Fibroblast of pulmonary artery (primary cell): ENCODE results near the gene SOX11.

ENCODE experiments used
- DNase-seq: peaks from one replicate; pipeline ENCODE4 v3.0.0-alpha.2; 2010; ENCODE audit warnings: low read depth
- H3K4me3 ChIP-seq: replicated peaks from 2 replicates; pipeline ENCODE4 v1.5.1; 2011; ENCODE audit warnings: low read depth, mild to moderate bottlenecking, control low read depth, low read length, moderate library complexity
- TF ChIP-seq, protein P1 (sequence below): IDR thresholded peaks from 2 replicates; pipeline ENCODE4 v1.5.1; 2011; ENCODE audit warnings: mild to moderate bottlenecking, control low read depth, low read length, inconsistent platforms; ENCODE audit errors: missing control alignments

Gene SOX11

DNA sequence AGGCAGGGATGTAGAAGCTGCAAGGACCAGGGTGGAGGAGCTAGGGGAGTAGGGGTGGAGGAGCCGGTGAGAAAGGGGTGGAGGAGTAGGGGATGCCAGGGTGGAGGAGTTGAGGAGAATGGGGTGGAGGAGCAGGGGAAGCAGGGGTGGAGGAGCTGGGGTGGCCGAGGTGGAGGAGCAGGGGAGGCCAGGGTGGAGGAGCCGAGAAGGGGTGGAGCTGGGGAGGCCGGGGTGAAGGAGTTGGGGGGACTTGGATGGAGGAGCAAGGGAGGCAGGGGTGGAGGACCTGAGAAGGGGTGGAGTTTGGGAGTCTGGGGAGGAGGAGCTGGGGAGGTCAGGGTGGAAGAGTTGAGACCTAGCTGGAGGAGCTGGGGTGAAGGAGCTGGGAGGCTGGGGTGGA lies 13.3 kb downstream of the SOX11 start:
- TF ChIP-seq, protein P1, sequence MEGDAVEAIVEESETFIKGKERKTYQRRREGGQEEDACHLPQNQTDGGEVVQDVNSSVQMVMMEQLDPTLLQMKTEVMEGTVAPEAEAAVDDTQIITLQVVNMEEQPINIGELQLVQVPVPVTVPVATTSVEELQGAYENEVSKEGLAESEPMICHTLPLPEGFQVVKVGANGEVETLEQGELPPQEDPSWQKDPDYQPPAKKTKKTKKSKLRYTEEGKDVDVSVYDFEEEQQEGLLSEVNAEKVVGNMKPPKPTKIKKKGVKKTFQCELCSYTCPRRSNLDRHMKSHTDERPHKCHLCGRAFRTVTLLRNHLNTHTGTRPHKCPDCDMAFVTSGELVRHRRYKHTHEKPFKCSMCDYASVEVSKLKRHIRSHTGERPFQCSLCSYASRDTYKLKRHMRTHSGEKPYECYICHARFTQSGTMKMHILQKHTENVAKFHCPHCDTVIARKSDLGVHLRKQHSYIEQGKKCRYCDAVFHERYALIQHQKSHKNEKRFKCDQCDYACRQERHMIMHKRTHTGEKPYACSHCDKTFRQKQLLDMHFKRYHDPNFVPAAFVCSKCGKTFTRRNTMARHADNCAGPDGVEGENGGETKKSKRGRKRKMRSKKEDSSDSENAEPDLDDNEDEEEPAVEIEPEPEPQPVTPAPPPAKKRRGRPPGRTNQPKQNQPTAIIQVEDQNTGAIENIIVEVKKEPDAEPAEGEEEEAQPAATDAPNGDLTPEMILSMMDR: no peak
- no peak overlapping the region for H3K4me3 ChIP-seq
- no peak for DNase-seq

DNA sequence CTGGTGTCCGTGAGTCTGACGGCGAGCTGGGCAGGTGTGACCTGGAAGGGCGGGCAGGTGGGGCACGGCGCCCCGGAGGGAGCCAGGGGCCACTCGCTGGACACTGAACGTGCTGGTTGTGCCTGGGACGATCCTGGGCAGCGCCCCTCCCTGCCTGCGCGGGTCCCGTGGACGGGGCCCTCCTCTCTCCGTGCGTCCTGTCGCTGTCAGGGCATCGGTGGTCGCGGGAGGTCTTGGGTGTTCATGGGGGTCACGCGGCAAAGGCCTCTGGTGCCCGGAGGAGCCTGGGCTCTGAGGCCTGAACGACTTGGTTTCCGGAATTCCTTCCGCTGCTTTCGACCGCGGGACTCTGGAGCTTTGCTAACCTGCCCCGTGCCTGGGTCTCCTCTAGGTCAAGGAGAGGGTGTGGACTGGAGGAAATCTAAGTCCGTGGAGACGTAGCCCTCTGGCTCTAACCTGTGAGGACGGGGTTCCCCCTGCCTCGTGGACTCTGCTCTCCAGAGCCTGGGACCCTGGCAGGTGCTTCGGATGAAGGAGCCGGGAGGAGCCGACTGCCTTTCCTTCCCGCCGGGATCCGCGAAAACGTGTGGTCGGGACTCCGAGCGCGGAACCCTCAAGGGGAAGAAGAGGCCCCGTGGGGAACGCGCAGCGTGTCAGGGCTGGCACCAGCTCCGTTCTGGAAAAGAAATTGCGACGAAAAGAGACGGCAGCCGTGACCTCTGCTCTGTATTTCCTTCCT lies 14.7 kb downstream of the SOX11 start:
- H3K4me3 ChIP-seq: no peak overlapping the region
- TF ChIP-seq, protein P1: no peak
- DNase-seq: no peak

DNA sequence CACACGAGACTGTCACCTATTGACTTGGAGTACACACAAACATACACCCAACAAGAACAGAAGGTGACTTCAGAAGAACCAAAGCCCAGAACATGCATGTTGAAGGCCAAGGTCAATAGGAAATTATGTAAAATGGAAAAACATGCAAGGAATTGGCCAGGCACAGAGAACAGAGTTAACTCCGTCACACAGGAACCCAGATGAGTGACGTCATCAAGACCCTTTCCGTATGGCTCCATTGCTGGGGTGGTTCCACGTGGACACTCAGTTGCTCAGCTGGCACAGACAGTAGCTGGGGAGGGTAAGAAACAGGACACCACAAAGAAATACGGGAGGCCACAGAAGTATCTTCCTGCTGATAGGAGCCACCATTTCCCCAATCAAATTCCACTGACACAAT lies 18.4 kb downstream of the SOX11 start:
- DNase-seq: no peak
- TF ChIP-seq, protein P1: no peak
- H3K4me3 ChIP-seq: no peak overlapping the region

GRCh38 chr2:5713101-5713500 lies 20.9 kb downstream of the SOX11 start:
- no peak for DNase-seq

GRCh38 chr2:5719629-5720334 lies 27.6 kb downstream of the SOX11 start:
- TF ChIP-seq, protein P1: no peak
- DNase-seq: no peak
- no peak overlapping the region for H3K4me3 ChIP-seq

More at GRCh38 chr2:5713101-5713500, 20.9 kb downstream of the SOX11 start:
- no peak overlapping the region for H3K4me3 ChIP-seq
- TF ChIP-seq, protein P1: no peak

DNA sequence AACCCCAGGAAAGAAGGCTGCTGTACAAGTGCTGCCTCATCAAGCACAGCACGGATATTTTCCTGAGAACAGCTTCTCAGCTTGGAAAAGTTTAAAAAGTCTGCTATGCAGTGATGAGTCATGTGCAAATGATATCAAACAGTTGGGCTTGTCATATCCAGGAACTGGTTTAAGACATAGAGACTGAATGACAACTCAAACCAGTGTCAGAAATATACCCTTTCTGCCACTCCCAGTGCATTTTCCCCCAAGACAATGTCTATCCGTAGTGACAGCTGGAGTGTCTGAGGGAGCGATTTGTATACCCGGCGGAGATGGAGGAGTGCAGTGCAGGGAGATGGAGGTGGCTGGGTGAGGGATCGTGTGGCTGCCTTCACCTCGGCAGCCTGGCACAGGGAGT lies 28.2 kb downstream of the SOX11 start:
- no peak for DNase-seq
- H3K4me3 ChIP-seq: no peak overlapping the region
- TF ChIP-seq, protein P1: no peak

DNA sequence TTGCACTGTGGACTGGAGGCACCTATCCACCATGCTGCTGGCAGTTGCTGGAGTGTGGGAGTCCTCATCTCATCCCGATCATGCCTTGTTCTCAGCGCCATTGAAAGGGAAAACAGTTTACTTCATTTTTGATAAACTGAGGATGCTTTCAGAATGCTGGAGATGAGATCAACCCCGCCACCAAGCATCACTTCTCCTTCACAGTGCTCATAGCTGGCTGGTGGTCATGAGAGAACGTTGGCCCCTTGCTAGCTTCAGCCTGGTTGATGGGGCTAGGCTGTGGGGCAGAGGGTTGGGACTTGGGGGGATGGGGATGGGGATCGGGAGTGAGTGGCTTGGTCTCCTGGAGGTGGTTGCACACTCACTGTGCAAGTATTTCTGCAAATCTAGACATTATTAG lies 30.1 kb downstream of the SOX11 start:
- TF ChIP-seq, protein P1: no peak
- DNase-seq: no peak
- no peak overlapping the region for H3K4me3 ChIP-seq
